ENCODE measurements around the gene SHANK1.

SHANK1 gene

GRCh38 chr19:50668879-50669278, 50.7 kb downstream of the SHANK1 start:
- peaks cover 85% of the 10 kb centered on the region for H3K27me3 Mint-ChIP-seq
- no peaks in the 10 kb centered on the region for H3K36me3 Mint-ChIP-seq
- H3K4me1 Mint-ChIP-seq: no peaks in the 10 kb centered on the region
- no peak for DNase-seq
- CTCF ChIA-PET: no interaction called here
- H3K27ac Mint-ChIP-seq: peak overlapping the region; percentile 14
- no peaks in the 10 kb centered on the region for H3K9me3 Mint-ChIP-seq
- no peak overlapping the region for H3K4me3 Mint-ChIP-seq

DNA sequence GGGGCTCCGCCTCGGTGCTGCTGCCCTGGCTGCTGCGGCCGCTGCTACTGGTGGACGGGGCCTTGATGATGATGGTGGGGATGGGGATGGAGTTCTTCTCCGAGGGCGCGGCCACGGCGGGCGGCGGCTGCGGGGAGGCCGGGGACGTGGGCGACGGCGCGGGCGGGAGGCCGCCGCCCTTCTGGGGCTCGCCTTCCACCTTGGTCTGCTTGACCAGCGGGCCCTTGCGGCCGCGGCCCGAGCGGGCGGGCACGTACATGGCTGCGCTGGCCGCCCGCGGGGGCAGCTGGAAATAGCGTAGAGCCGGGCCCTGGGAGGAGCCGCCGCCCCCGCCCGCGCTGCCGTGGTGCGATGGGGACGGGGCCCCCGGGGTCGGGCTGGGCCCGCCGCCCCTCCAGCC, 51.2 kb downstream of the SHANK1 start:
- H3K36me3 Mint-ChIP-seq: no peaks in the 10 kb centered on the region
- DNase-seq: no peak
- H3K9me3 Mint-ChIP-seq: no peaks in the 10 kb centered on the region
- H3K27ac Mint-ChIP-seq: no peak overlapping the region
- H3K4me1 Mint-ChIP-seq: no peaks in the 10 kb centered on the region
- H3K4me3 Mint-ChIP-seq: no peak overlapping the region
- CTCF ChIA-PET: no interaction called here
- H3K27me3 Mint-ChIP-seq: peaks cover 85% of the 10 kb centered on the region

DNA sequence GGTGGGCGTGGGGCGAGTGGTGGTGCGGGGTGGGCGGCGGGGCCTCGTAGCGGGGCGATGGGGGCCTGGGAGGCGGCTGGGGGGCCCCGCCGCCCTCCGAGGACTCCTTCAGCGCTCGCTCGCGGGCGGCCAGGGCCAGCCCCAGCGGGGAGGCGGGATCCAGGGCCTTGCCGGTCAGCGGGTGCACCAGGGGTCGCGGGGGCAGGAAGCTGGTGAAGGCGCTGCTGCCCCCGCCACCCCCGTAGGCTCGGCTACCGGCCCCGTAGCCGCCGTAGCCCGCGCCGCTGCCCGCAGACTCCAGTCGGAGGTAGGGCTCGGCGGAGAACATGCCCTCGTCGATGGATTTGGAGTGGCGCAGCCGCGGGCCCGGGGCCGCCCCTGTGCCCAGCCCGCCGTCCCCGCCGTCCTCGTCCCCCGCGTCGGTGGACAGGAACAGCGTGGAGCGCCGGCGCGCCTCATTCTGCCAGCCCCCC, 51.8 kb downstream of the SHANK1 start:
- no peaks in the 10 kb centered on the region for H3K36me3 Mint-ChIP-seq
- H3K4me3 Mint-ChIP-seq: no peak overlapping the region
- H3K4me1 Mint-ChIP-seq: no peaks in the 10 kb centered on the region
- H3K27ac Mint-ChIP-seq: no peak overlapping the region
- DNase-seq: no peak
- H3K9me3 Mint-ChIP-seq: no peaks in the 10 kb centered on the region
- H3K27me3 Mint-ChIP-seq: peaks cover 85% of the 10 kb centered on the region
- CTCF ChIA-PET: no interaction called here

DNA sequence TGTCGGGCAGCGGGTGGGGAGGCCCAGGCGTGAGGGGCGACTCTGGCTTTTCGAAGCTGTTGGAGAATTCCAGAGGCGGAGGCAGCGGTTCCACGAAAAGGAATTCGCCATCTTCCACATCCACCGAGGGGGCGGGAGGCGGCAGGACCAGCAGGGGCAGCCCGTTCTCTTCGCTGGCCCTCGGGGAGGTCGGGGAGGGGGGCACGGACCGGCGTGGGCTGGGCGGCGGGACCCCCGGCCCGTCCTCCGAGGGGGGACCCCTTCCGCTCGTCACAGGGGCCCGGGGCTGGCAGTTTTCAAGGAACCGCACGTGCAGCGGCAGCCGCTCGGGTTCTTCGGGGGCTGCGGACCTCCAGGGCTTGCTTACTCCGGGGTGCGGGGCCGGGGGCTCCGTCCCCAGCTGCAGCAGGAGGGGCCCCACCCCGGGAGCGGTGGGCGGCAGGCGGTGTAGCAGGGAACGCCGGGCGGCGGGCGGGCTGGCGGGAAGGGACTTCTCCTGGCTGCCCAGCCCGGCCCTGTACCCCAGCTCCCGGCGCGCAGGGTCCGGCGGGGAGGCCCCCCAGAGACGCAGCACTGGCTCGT, 52.3 kb downstream of the SHANK1 start:
- DNase-seq: no peak
- no peaks in the 10 kb centered on the region for H3K4me1 Mint-ChIP-seq
- peaks cover 85% of the 10 kb centered on the region for H3K27me3 Mint-ChIP-seq
- H3K27ac Mint-ChIP-seq: no peak overlapping the region
- CTCF ChIA-PET: no interaction called here
- no peaks in the 10 kb centered on the region for H3K9me3 Mint-ChIP-seq
- H3K36me3 Mint-ChIP-seq: no peaks in the 10 kb centered on the region
- no peak overlapping the region for H3K4me3 Mint-ChIP-seq

DNA sequence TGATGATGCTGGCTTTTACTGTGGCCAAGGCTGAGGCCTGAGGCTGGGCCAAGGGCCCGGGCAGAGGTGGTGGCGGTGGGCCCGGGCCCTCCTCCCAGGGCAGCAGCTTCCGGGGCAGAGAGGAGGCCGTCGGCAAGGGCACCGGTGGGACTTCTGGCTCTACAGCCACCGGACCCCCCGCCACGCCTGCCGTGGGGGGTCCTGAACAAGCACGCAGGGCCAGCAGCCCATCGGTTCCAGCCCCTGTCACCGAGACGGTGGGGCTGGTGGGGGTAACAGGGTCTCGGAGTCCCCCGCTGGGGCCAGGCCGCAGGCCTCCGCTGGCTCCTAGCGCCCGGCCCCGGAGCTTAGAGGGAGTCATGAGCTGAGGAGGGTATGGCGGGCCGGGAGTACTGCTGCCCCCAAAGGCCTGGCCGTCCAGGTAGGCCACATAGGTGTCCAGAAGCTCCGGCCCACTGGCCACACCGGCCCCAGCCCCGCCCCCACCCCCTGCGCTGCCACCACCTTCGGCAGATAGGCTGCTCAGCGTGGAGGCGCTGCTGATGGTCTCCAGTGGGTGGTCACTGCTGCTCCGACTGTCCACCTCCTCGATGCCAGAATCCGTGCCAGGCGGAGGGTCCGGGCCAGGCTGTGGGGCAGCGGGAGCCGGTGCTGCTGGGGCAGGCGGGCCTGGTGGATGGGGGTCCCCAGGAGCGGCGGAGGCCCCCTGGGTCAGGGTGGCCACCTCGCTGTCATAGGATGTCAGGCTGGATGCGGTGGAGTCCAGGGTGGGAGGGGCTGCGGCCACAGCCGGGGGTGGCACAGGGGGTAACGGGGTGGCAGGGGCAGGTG, 53.0 kb downstream of the SHANK1 start:
- no peak overlapping the region for H3K4me3 Mint-ChIP-seq
- H3K9me3 Mint-ChIP-seq: no peaks in the 10 kb centered on the region
- H3K4me1 Mint-ChIP-seq: no peaks in the 10 kb centered on the region
- H3K27me3 Mint-ChIP-seq: peaks cover 83% of the 10 kb centered on the region
- CTCF ChIA-PET: no interaction called here
- no peaks in the 10 kb centered on the region for H3K36me3 Mint-ChIP-seq
- no peak overlapping the region for H3K27ac Mint-ChIP-seq
- DNase-seq: no peak

DNA sequence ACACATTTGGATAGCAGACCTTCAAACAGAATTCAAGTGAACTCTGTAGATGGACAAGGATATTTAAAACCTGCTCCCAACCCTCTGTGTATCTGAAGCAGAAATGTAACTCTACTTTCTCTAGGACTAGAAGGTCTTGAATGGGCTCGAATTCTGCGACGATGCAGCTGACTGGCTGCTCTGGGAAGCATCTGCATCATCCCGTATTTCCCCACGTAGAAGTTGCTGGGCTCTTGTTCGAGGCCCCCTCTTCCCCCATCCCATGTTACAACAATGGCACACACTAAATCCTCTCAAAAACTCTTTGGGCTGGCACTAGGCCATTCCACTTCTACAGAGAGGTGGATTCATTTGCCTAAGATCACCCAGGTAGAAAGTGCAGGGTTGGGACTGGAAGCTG, 55.4 kb downstream of the SHANK1 start:
- H3K4me3 Mint-ChIP-seq: no peak overlapping the region
- H3K27ac Mint-ChIP-seq: no peak overlapping the region
- H3K4me1 Mint-ChIP-seq: peaks cover 3% of the 10 kb centered on the region
- no peak for DNase-seq
- H3K27me3 Mint-ChIP-seq: peaks cover 84% of the 10 kb centered on the region
- no peaks in the 10 kb centered on the region for H3K36me3 Mint-ChIP-seq
- no peaks in the 10 kb centered on the region for H3K9me3 Mint-ChIP-seq
- CTCF ChIA-PET: interaction anchor here (1.4 kb wide), 1 partner anchor 60 kb away, joined by 3 read pairs; no protein-coding TSS in a partner anchor

DNA sequence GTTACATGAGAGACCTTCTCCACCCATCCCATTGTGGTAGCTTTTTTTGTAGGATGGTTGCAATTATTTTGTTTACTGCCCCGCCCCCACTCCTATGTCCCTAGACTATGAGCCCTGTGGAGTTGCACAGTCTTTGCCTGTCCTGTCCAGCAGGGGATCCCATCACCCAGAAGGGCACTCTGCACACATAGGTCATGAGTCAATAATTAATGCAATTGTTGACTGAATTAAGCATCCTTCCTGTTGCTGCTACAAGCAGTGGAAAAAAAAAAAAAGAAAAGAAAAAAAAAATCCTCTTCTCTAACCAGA, 56.2 kb downstream of the SHANK1 start:
- Mint-ChIP-seq H3K36me3 (no peaks in the 10 kb centered on the region), H3K27me3 (peaks cover 87% of the 10 kb centered on the region), H3K9me3 (peaks cover 2% of the 10 kb centered on the region), H3K4me1 (peaks cover 7% of the 10 kb centered on the region), H3K4me3 (no peak overlapping the region), H3K27ac (no peak overlapping the region)
- CTCF ChIA-PET: no interaction called here
- no peak for DNase-seq

DNA sequence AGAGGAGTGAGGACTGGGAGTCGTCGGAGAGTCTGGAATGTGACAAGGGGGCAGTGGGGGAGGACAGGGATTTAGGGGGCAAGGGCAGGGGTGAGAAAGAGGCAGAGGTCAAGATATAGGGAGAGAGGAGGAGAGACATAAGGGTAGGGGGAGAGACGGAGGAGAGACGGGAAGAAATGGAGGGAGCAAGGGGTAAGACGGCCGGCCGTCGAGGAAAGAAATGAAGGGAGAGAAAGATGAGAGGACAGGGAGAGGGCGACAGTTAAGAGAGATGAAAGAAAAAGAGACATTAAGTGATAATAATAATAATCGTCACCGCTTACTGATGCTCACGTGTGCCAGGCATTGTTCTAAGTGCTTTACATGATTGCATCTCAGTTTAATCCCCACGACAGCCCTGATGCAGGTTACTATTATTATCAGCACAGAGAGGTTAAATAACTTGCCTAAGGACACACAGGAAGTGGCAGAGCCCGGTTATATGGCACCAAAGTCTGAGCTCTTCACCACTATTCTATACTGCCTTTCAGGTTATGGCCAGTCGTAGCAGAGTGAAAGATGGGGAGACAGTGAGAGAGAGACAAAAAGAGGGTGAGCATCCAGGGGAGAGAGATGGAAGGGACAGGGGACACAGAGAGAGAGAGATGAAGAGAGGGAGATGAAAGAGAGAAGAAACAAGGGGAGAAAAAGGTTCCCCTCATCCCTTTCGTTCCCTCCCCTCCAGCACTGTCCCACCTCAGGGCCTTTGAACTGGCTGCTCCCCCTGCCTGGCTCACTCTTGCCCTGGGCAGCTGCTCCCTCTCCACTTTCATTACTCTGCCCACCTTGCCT, 56.7 kb downstream of the SHANK1 start:
- Mint-ChIP-seq H3K27me3 (peaks cover 89% of the 10 kb centered on the region), H3K9me3 (peaks cover 7% of the 10 kb centered on the region), H3K27ac (no peak overlapping the region), H3K4me1 (peaks cover 12% of the 10 kb centered on the region), H3K4me3 (no peak overlapping the region), H3K36me3 (peaks cover 3% of the 10 kb centered on the region)
- CTCF ChIA-PET: no interaction called here
- no peak for DNase-seq

DNA sequence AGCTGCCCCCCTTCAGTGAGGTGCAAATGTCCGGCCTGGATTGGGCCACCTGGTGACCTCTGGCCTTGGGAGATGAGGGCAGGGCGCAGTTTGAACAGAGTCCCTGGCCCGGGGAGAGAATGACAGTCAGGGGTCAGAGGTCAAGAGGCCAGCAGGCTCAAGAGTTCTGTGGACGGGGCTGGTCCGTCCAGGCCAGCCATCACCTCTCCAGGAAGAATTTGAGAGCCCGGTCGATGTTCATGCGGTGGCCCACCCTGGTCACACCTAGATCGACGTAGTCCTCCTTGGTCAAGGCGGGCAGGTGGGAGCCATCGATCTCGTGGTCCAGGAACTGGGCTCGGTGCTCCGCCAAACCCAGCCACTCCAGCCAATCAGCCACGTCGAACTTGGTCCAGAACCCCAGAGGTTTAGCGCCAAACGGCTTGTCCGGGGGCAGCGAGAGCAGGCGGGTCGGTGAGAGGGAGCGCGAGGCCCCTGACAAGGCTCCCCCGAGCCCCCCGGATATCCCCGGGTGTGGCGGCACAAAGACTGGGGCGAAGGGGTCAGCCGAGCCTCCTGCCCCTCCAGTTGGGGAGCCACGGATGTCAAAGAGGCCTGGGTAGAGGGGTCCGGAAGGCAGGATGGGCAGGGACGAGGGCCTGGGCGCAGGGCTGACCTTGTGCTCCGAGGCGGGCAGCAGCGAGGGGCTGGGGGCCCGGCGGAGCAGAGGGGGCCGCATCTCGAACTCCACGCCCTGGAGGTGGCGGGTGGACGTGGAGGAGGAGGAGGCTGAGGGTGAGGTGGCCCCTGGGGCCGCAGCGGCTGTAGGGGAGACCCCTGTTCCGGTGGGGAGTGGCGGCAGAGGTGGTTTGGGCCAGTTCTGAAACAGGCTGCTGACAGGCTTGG, 57.6 kb downstream of the SHANK1 start:
- Mint-ChIP-seq H3K36me3 (peaks cover 3% of the 10 kb centered on the region), H3K4me3 (no peak overlapping the region), H3K9me3 (peaks cover 15% of the 10 kb centered on the region), H3K27me3 (peaks cover 91% of the 10 kb centered on the region), H3K4me1 (peaks cover 19% of the 10 kb centered on the region), H3K27ac (no peak overlapping the region)
- DNase-seq: no peak
- CTCF ChIA-PET: no interaction called here

- no peak for DNase-seq
- H3K4me1 Mint-ChIP-seq: peaks cover 19% of the 10 kb centered on the region
- peaks cover 15% of the 10 kb centered on the region for H3K9me3 Mint-ChIP-seq
- peaks cover 3% of the 10 kb centered on the region for H3K36me3 Mint-ChIP-seq
- no peak overlapping the region for H3K27ac Mint-ChIP-seq
- CTCF ChIA-PET: no interaction called here
- H3K27me3 Mint-ChIP-seq: peaks cover 88% of the 10 kb centered on the region
- H3K4me3 Mint-ChIP-seq: no peak overlapping the region
Observed at GRCh38 chr19:50661023-50661422, 58.6 kb downstream of the SHANK1 start.

GRCh38 chr19:50660088-50660366, 59.6 kb downstream of the SHANK1 start:
- peaks cover 19% of the 10 kb centered on the region for H3K4me1 Mint-ChIP-seq
- H3K27me3 Mint-ChIP-seq: peaks cover 85% of the 10 kb centered on the region
- peaks cover 16% of the 10 kb centered on the region for H3K9me3 Mint-ChIP-seq
- no peak for DNase-seq
- no peak overlapping the region for H3K27ac Mint-ChIP-seq
- H3K4me3 Mint-ChIP-seq: no peak overlapping the region
- H3K36me3 Mint-ChIP-seq: peaks cover 3% of the 10 kb centered on the region
- CTCF ChIA-PET: no interaction called here

GRCh38 chr19:50659318-50660087, 60.1 kb downstream of the SHANK1 start:
- DNase-seq: no peak
- peak overlapping the region; percentile 42 for H3K27ac Mint-ChIP-seq
- peaks cover 19% of the 10 kb centered on the region for H3K4me1 Mint-ChIP-seq
- CTCF ChIA-PET: no interaction called here
- H3K27me3 Mint-ChIP-seq: peaks cover 84% of the 10 kb centered on the region
- H3K36me3 Mint-ChIP-seq: peaks cover 3% of the 10 kb centered on the region
- peaks cover 20% of the 10 kb centered on the region for H3K9me3 Mint-ChIP-seq
- H3K4me3 Mint-ChIP-seq: no peak overlapping the region

DNA sequence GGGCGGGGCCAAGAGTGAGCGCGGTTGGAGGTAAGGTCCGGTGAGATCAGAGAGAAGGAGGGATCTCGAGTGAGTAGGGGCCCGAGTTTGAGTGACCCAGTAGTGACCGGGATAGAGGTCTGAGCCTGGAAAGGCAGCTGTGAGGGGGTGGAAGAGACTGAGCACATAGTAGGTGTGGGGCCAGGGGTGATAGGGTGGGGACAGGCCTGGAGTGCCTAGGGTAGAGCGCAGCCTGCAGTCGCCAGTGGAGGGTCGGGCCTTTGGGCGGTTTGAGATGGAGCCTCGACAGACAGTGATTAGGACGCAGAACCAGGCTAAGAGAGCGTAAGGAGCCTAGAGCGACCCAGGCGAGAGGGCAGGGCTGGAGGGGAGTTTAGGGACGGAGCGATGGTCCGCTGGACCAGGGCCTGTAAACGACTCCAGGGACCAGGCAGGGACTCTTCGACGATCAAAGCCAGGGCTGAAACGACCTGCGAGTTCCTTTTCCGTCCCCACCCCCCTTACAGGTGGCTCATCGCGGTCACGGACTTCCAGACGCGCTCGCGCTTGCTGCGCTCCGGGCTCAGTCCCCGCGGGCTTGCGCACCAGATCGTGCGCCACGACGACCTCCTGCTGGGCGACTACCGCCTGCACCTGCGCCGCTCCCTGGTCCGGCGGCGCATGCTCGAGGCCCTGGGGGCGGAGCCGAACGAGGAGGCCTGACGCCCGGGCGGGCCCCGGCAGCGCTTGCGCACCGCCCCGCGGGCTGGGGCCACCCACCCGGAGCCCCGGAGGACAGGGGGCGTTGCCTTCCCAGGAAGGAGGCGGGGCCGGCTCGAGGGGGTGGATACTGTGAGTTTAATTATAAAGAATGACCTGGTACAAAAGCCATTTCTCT, 60.9 kb downstream of the SHANK1 start:
- peaks cover 3% of the 10 kb centered on the region for H3K36me3 Mint-ChIP-seq
- H3K4me1 Mint-ChIP-seq: peaks cover 19% of the 10 kb centered on the region
- peaks cover 20% of the 10 kb centered on the region for H3K9me3 Mint-ChIP-seq
- peak overlapping the region; percentile 39 for H3K4me3 Mint-ChIP-seq
- peak overlapping the region; percentile 42 for H3K27ac Mint-ChIP-seq
- DNase-seq: peak; percentile 45
- H3K27me3 Mint-ChIP-seq: peaks cover 82% of the 10 kb centered on the region
- CTCF ChIA-PET: no interaction called here

Data from activated naive CD4-positive, alpha-beta T cell treated with anti-CD3 and anti-CD28 coated beads, Interleukin-2, amount 10 ng/mL, durations not matched to agents 7 days and 5 days (primary cell).